Right lung (tissue), 5 donors: ENCODE results near the gene MCTP2. TPM values are rescaled to one million over a fixed set of nuclear protein-coding genes. Genes with fewer than 3 reads are reported as not detected.
"Not testable (repeated sequence)": the region's sequence is repeated elsewhere in the genome, so short reads cannot be mapped to it uniquely, and the experiment has no call there.

ENCODE experiments used
- DNase-seq, 2 donors: peaks; one replicate each; pipeline ENCODE4 v3.0.0-alpha.2; 2013
- polyA plus RNA-seq, 5 donors: library from polyadenylated mRNA; unstranded; fragments of 120-200 nt; gene quantifications; one replicate each; pipeline versions ENCODE4 v1.2.1 to v1.2.3, GENCODE V29; 2013; ENCODE audit warnings: inconsistent platforms in 1 of 5, low replicate concordance in 1 of 5; ENCODE audit not compliant: insufficient read length in 5 of 5, insufficient read depth in 1 of 5

Gene MCTP2
- polyA plus RNA-seq, 5 donors = 27.9 to 43.8 (median 36.2) TPM

- DNase-seq = no peak
These were observed 215.1 kb downstream of the MCTP2 start for GRCh38 chr15:94446441-94446840.

GRCh38 chr15:94451466-94451865, 220.1 kb downstream of the MCTP2 start:
- DNase-seq = no peak

GRCh38 chr15:94453227-94453988, 222.0 kb downstream of the MCTP2 start:
- no peak for DNase-seq

- no peak for DNase-seq
These were observed 223.9 kb downstream of the MCTP2 start for GRCh38 chr15:94455297-94455696.

- DNase-seq = no peak
These were observed 224.9 kb downstream of the MCTP2 start for GRCh38 chr15:94456226-94456625.

GRCh38 chr15:94457661-94458060, 226.3 kb downstream of the MCTP2 start:
- DNase-seq = no peak

- no peak for DNase-seq
These were observed 229.3 kb downstream of the MCTP2 start for GRCh38 chr15:94460624-94461023.

- DNase-seq = no peak
These were observed 235.7 kb downstream of the MCTP2 start for GRCh38 chr15:94467034-94467433.

GRCh38 chr15:94470492-94470891, 239.1 kb downstream of the MCTP2 start:
- no peak for DNase-seq

GRCh38 chr15:94476686-94477085, 245.3 kb downstream of the MCTP2 start:
- DNase-seq = no peak

- no peak for DNase-seq
These were observed 246.7 kb downstream of the MCTP2 start for GRCh38 chr15:94477913-94478553.

GRCh38 chr15:94478763-94479162, 247.4 kb downstream of the MCTP2 start:
- no peak for DNase-seq

- no peak for DNase-seq
These were observed 249.0 kb downstream of the MCTP2 start for GRCh38 chr15:94480289-94480834.

GRCh38 chr15:94485148-94485719, 253.9 kb downstream of the MCTP2 start:
- DNase-seq = no peak

- no peak for DNase-seq
These were observed 256.3 kb downstream of the MCTP2 start for GRCh38 chr15:94487635-94488034.

- DNase-seq = no peak
These were observed 261.8 kb downstream of the MCTP2 start for GRCh38 chr15:94493176-94493575.

- not testable (repeated sequence) for DNase-seq
These were observed 262.2 kb downstream of the MCTP2 start for GRCh38 chr15:94493586-94493985.

GRCh38 chr15:94494732-94495131, 263.4 kb downstream of the MCTP2 start:
- DNase-seq = no peak

- DNase-seq = no peak
These were observed 271.9 kb downstream of the MCTP2 start for GRCh38 chr15:94503293-94503692.

GRCh38 chr15:94509259-94509658, 277.9 kb downstream of the MCTP2 start:
- DNase-seq = no peak

GRCh38 chr15:94522125-94522524, 290.8 kb downstream of the MCTP2 start:
- DNase-seq = no peak

GRCh38 chr15:94523873-94524272, 292.5 kb downstream of the MCTP2 start:
- no peak for DNase-seq

GRCh38 chr15:94524565-94524964, 293.2 kb downstream of the MCTP2 start:
- no peak for DNase-seq
